Activated T-cell treated with anti-CD3 and anti-CD28 coated beads for 4 hours (primary cell): ENCODE data around the gene KRTDAP.

Experiments
- DNase-seq: peaks from one replicate; pipeline ENCODE4 v3.0.0-alpha.2; 2020

The KRTDAP gene

GRCh38 chr19:35512831-35513627, 22.8 kb upstream of the KRTDAP start:
- DNase-seq: no peak

- DNase-seq: no peak
Observed at GRCh38 chr19:35511337-35511736, 21.1 kb upstream of the KRTDAP start.

DNA sequence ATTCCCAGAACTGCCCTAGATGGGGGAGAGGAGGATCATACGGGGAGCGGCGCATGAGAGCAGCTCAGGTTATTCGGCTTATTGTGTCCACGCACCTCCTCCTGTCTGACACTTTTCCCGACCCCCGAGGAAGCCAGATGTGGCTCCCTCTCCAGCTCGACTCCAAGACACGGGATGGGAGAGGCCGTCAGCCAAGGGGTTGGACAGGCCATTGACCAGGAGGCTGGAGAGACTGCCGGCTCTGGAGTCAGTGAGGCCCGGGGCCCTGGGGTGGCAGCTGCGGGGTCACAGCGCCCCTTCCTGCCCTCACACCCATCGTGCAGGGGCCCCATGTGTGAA, 20.3 kb upstream of the KRTDAP start:
- no peak for DNase-seq

DNA sequence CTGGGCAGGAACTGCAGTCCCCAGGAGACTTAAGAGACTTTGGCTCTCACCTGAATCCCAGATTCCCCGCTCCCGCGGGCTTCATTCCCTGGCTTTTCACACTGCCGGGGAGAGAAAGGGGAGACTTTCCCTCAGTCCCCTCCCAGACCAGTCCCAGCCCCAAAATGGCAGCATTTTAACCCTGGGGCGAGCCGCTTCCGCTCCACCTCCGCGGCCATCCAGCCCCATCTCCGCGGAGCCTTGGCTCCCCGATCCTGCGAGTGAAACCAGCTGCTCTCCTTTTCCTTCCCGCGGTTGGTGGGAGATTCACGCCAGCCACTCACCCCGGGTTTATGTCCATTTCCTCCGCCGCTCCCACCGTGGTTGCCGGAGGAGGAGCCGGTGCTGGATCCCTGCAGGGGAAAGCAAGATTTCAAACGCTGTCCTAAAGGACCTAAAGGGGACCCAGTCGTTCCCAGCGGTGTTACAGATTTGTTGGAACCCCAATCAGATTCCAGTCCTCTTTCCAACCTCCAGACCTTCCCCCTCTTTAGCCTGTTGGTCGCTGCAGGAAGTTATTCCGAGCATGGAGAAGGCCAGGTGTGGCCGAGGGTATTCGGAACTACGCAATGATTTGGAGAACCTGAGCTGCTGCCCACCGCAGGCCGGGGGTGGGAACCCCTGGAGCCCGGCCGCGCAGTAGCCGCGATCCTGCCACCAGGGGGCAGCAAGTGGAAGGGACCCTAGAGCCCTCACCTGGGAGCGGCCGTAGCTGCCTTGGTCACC, 19.8 kb upstream of the KRTDAP start:
- DNase-seq: peak; percentile 69

DNA sequence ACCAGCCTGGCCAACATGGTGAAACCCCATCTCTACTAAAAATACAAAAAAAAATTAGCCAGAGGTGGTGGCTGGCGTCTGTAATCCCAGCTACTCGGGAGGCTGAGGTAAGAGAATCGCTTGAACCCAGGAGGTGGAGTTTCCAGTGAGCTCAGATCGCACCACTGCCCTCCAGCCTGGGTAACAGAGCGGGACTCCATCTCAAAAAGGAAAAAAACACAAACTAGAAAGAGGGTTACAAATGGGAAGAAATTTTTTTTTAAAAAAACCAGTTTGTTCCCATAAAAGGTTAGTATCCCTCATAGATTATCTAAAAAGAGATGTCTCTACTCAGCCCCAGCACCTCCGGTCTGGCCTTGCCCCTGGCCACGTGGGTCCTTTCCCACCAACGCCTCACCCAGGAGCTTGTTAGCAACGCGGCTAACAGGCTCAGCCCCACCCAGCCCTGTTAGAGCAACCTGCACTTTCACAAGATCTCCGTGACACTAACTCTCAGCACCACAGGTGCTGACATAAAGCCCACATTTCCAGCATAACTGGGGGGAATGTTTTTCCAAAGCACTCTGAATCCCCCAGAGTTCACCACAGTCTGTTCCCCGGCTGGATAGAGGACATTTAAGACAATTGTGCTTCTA, 18.9 kb upstream of the KRTDAP start:
- DNase-seq: no peak

GRCh38 chr19:35508129-35508528, 17.9 kb upstream of the KRTDAP start:
- DNase-seq: no peak

- DNase-seq: no peak
Observed at GRCh38 chr19:35507561-35507960, 17.3 kb upstream of the KRTDAP start.

- no peak for DNase-seq
Observed at GRCh38 chr19:35506011-35506410, 15.7 kb upstream of the KRTDAP start.

- DNase-seq: no peak
Observed at GRCh38 chr19:35502751-35503150, 12.5 kb upstream of the KRTDAP start.

- DNase-seq: no peak
Observed at GRCh38 chr19:35501684-35502083, 11.4 kb upstream of the KRTDAP start.

GRCh38 chr19:35500611-35501010, 10.3 kb upstream of the KRTDAP start:
- DNase-seq: no peak

- no peak for DNase-seq
Observed at GRCh38 chr19:35498984-35499527, 8.8 kb upstream of the KRTDAP start.

DNA sequence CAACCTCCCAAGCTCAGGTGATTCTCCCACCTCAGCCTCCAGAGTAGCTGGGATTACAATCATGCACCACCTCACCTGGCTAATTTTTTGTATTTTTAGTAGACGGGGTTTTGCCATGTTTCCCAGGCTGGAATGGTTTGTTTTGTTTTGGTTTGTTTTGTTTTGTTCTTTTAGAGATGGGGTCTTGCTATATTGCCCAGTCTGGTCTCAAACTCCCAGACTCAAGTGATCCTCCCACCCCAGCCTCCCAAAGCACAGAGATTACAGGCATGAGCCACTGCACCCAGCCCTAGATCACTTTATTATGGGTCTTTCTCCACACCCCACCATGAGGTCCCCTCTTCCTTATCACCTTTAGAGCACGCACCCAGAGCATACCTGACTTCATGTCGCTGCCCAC, 8.0 kb upstream of the KRTDAP start:
- DNase-seq: no peak

- DNase-seq: no peak
Observed at GRCh38 chr19:35497406-35497805, 7.1 kb upstream of the KRTDAP start.

- peak; percentile 85 for DNase-seq
Observed at GRCh38 chr19:35495107-35496064, 5.1 kb upstream of the KRTDAP start.

DNA sequence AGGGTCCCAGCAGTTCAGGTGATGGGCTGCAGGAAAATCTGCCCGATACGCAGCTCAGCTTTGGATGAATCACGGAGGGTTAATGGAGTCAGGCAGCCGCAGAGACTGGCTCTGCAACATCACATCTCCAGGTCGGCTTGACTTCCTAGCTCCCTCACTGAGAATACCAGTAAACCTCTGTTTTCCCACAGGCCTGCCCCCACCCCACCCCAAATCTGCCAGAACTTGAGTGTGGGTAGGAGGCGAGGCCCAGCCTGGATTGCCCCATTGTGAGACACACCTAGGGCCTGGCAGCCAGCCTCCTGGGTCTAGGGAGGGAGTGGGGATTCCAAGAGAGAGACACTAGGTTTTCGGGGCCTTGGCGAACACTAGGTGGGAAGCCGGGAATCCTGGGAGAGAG, 3.7 kb upstream of the KRTDAP start:
- no peak for DNase-seq

DNA sequence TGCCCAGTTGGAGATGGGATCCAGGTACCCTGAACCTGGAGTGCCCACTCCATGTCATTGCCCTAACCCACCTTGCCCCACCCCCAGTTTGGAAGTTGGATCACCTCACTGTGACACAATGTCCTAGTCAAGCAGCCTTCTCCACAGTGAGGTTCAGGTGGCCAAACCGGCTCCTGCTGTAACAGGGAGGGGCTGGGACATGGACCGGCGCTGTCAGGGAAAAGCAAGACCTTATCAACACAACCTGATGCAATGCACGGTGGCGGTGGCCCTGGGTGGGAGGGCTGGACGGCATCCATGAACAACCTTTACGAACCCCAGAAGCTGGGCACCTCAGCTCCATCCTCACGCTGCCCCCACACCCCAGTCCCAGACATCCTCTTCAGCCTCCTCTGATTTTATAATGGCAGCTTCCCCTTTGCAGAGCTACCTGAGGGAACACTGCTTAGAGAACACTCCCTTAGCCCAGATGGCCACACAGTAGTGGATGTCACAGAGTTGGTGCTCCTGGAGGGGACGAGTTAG, 1.6 kb upstream of the KRTDAP start:
- DNase-seq: no peak

GRCh38 chr19:35488677-35489076, 1.6 kb downstream of the KRTDAP start:
- DNase-seq: no peak

DNA sequence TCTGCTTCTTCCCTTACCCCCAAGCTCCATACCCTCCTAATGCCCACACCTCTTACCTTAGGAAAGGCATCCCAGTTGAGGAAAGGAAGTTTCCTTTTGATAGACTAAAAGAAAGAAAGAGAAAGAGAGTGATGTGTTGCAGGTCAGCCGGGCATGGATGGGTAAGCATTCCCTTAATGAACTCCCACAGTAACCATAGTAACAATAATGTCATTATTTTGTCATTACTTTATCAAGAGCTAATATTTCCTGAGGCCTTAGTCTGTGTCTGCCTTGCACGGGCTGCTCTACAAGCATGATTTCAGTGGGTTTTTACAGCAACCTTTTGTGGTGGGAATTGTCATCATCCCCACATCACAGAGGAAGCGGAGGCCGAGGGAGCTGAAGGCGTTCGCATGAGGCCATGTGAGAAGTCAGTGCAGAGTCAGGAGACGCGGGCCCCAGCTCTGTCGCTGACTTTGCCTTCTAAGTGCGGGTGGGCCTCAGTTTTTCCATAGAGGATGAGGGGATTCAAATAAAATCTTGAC, 2.5 kb downstream of the KRTDAP start:
- no peak for DNase-seq

GRCh38 chr19:35486268-35486708, 4.0 kb downstream of the KRTDAP start:
- no peak for DNase-seq

GRCh38 chr19:35484252-35485036, 5.8 kb downstream of the KRTDAP start:
- DNase-seq: no peak
